ENCODE results near the gene SUMF2. TPM values are rescaled to one million over a fixed set of nuclear protein-coding genes. Genes with fewer than 3 reads are reported as not detected.
"Not testable (repeated sequence)": the region's sequence is repeated elsewhere in the genome, so short reads cannot be mapped to it uniquely, and the experiment has no call there.

SUMF2 gene
- total RNA-seq, 1 experiment from 2014 or later, result 89.2 TPM

DNA sequence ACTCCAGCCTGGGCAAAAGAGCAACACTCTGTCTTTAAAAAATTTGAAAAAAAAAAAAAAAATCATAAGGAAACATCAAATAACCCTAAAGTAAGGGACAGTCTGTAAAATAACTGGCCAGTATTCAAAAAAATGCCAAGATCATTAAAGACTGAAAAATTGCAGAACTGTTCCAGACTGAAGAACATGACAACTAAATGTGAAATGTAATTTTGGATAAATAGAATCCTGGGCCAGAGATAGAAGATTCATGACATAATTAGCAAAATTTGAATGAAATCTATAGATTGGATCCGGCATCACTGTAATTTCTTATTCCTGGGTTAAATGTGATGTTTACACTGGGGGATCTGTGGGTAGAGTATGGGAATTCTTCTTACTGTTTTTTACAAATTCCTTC lies 15.8 kb upstream of the SUMF2 start:
- Histone ChIP-seq H3K4me2 (ENCODE audit: insufficient read depth, insufficient read length, low read length) (no peak overlapping the region), H2AK5ac (ENCODE audit: insufficient read length, low read length) (no peak overlapping the region), H3K23me2 (ENCODE audit: insufficient read length, low read depth, low read length, poor library complexity, severe bottlenecking) (peaks cover 5% of the 10 kb centered on the region), H4K20me1 (ENCODE audit: control insufficient read depth, insufficient read depth, insufficient read length) (no peaks in the 10 kb centered on the region), H3K9ac (ENCODE audit: extremely low read depth, insufficient read length, low read length) (no peak overlapping the region), H2BK20ac (ENCODE audit: low read depth, low read length, poor library complexity, severe bottlenecking) (no peak overlapping the region), H3T11ph (ENCODE audit: low read length) (no peak overlapping the region), H2BK120ac (ENCODE audit: low read depth, low read length, poor library complexity, severe bottlenecking) (no peak overlapping the region), H3K18ac (ENCODE audit: insufficient read length, low read depth, low read length) (no peak overlapping the region), H4K91ac (ENCODE audit: insufficient read length, low read depth, low read length) (no peak overlapping the region), H3K9me3 (ENCODE audit: control insufficient read depth, low read depth, low read length) (no peaks in the 10 kb centered on the region), H3K4me1 (ENCODE audit: insufficient read depth, low read length) (no peaks in the 10 kb centered on the region; the same call in 1 of the 2 replicates), H3K4ac (ENCODE audit: low read depth, low read length) (no peak overlapping the region), H2AFZ (ENCODE audit: low read length) (no peak overlapping the region), H3K27ac (ENCODE audit: insufficient read length, low read depth, low read length) (no peak overlapping the region), H2BK15ac (ENCODE audit: low read depth, low read length) (no peak overlapping the region), H3K27me3 (ENCODE audit: insufficient read depth, low read length) (no peaks in the 10 kb centered on the region), H4K8ac (replicated peaks; ENCODE audit: insufficient read length, low read depth, low read length) (no peak overlapping the region), H3K79me2 (ENCODE audit: insufficient read depth, low read length) (peaks cover 12% of the 10 kb centered on the region; the same call in 1 of the 2 replicates), H3K79me1 (ENCODE audit: insufficient read depth, low read depth, low read length, poor library complexity, severe bottlenecking) (peaks cover 2% of the 10 kb centered on the region), H3K56ac (ENCODE audit: insufficient read length, low read depth, low read length) (no peak overlapping the region), H2BK5ac (ENCODE audit: insufficient read length, low read length) (no peak overlapping the region), H3K23ac (ENCODE audit: insufficient read length, low read depth, low read length) (no peak overlapping the region), H3K14ac (ENCODE audit: insufficient read depth, low read length) (no peak overlapping the region), H2BK12ac (ENCODE audit: insufficient read length, low read depth, low read length) (no peak overlapping the region), H4K5ac (ENCODE audit: insufficient read length, low read depth, low read length) (no peak overlapping the region)
- no peak overlapping the region for H3K4me3 Mint-ChIP-seq
- H3K36me3 Mint-ChIP-seq (ENCODE audit: insufficient read depth in 1 of 3, low read depth in 3 of 3), result peaks cover 15 to 20% (median 18%) of the 10 kb centered on the region in 3 experiments
- H3K9me3 Mint-ChIP-seq, result no peaks in the 10 kb centered on the region
- H3K4me1 Mint-ChIP-seq, result peaks cover 0 to 20% of the 10 kb centered on the region in 2 experiments
- DNase-seq, result no peak
- TF ChIP-seq, protein P1, sequence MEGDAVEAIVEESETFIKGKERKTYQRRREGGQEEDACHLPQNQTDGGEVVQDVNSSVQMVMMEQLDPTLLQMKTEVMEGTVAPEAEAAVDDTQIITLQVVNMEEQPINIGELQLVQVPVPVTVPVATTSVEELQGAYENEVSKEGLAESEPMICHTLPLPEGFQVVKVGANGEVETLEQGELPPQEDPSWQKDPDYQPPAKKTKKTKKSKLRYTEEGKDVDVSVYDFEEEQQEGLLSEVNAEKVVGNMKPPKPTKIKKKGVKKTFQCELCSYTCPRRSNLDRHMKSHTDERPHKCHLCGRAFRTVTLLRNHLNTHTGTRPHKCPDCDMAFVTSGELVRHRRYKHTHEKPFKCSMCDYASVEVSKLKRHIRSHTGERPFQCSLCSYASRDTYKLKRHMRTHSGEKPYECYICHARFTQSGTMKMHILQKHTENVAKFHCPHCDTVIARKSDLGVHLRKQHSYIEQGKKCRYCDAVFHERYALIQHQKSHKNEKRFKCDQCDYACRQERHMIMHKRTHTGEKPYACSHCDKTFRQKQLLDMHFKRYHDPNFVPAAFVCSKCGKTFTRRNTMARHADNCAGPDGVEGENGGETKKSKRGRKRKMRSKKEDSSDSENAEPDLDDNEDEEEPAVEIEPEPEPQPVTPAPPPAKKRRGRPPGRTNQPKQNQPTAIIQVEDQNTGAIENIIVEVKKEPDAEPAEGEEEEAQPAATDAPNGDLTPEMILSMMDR (conservative IDR thresholded peaks at IDR 0.05), result no peak
- H3K27ac Mint-ChIP-seq, result peak overlapping the region in 2 of 3 experiments; percentile 25 to 68; a peak in 2 of 7 replicates
- no peaks in the 10 kb centered on the region for H3K27me3 Mint-ChIP-seq (ENCODE audit: low read depth)
- WGBS (ENCODE audit: extremely low coverage, insufficient read length, low lambda C conversion rate), result no CpG with 5 or more reads among the region's 1 CpG

DNA sequence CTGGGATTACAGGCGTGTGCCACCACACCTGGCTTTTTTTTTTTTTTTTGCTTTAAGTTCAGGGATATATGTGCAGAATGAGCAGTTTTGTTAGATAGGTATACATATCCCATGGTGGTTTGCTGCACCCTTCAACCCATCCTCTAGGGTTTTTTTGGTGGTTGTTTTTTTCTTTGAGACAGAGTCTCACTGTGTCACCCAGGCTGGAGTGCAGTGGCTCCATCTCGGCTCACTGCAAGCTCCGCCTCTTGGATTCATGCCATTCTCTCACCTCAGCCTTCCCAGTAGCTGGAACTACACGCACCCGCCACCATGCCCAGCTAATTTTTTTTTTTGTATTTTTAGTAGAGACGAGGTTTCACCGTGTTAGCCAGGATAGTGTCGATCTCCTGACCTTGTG lies 15.3 kb upstream of the SUMF2 start:
- Mint-ChIP-seq H3K27ac (peak overlapping the region; percentile 25 to 68 (median 65); a peak in 3 of 7 replicates), H3K36me3 (ENCODE audit: insufficient read depth in 1 of 3, low read depth in 3 of 3) (peaks cover 19 to 23% (median 23%) of the 10 kb centered on the region in 3 experiments), H3K4me3 (peak overlapping the region in 1 of 2 experiments; percentile 62; a peak in 3 of 5 replicates), H3K4me1 (peaks cover under 1 to 24% of the 10 kb centered on the region in 2 experiments)
- not testable (repeated sequence) for H3K4ac ChIP-seq (ENCODE audit: low read depth, low read length); H2BK20ac ChIP-seq (ENCODE audit: low read depth, low read length, poor library complexity, severe bottlenecking); H3K23me2 ChIP-seq (ENCODE audit: insufficient read length, low read depth, low read length, poor library complexity, severe bottlenecking); H3K27me3 ChIP-seq (ENCODE audit: insufficient read depth, low read length); H3K14ac ChIP-seq (ENCODE audit: insufficient read depth, low read length); H2BK12ac ChIP-seq (ENCODE audit: insufficient read length, low read depth, low read length); H2BK5ac ChIP-seq (ENCODE audit: insufficient read length, low read length); H3K4me1 ChIP-seq (ENCODE audit: insufficient read depth, low read length); H3T11ph ChIP-seq (ENCODE audit: low read length); H2AFZ ChIP-seq (ENCODE audit: low read length); H3K79me1 ChIP-seq (ENCODE audit: insufficient read depth, low read depth, low read length, poor library complexity, severe bottlenecking); H3K9me3 ChIP-seq (ENCODE audit: control insufficient read depth, low read depth, low read length); H3K56ac ChIP-seq (ENCODE audit: insufficient read length, low read depth, low read length); H3K9ac ChIP-seq (ENCODE audit: extremely low read depth, insufficient read length, low read length); H3K4me2 ChIP-seq (ENCODE audit: insufficient read depth, insufficient read length, low read length); H4K5ac ChIP-seq (ENCODE audit: insufficient read length, low read depth, low read length); H3K23ac ChIP-seq (ENCODE audit: insufficient read length, low read depth, low read length); H3K27me3 Mint-ChIP-seq (ENCODE audit: low read depth); H4K8ac ChIP-seq (replicated peaks; ENCODE audit: insufficient read length, low read depth, low read length); H2AK5ac ChIP-seq (ENCODE audit: insufficient read length, low read length); H4K20me1 ChIP-seq (ENCODE audit: control insufficient read depth, insufficient read depth, insufficient read length); H2BK15ac ChIP-seq (ENCODE audit: low read depth, low read length); H3K9me3 Mint-ChIP-seq; H3K27ac ChIP-seq (ENCODE audit: insufficient read length, low read depth, low read length); H3K18ac ChIP-seq (ENCODE audit: insufficient read length, low read depth, low read length); H2BK120ac ChIP-seq (ENCODE audit: low read depth, low read length, poor library complexity, severe bottlenecking); H4K91ac ChIP-seq (ENCODE audit: insufficient read length, low read depth, low read length)
- no CpG with 5 or more reads among the region's 8 CpGs for WGBS (ENCODE audit: extremely low coverage, insufficient read length, low lambda C conversion rate)
- H3K79me2 ChIP-seq (ENCODE audit: insufficient read depth, low read length), result peaks cover 15% of the 10 kb centered on the region; the same call in 1 of the 2 replicates
- DNase-seq, result peak; percentile 31

Data from H9 (cell line).